ENCODE data around the gene MEIKIN.
A peak's percentile ranks its signal among the peaks of the same experiment; 100 is the strongest.
"Not testable (repeated sequence)": the region's sequence is repeated elsewhere in the genome, so short reads cannot be mapped to it uniquely, and the experiment has no call there.

The MEIKIN gene

GRCh38 chr5:131902266-131902665 is 43.2 kb downstream of the MEIKIN start:
- not testable (repeated sequence) for DNase-seq (ENCODE audit: low read depth)

GRCh38 chr5:131899686-131900085 is 45.8 kb downstream of the MEIKIN start:
- peak; percentile 17 for DNase-seq (ENCODE audit: low read depth)

- DNase-seq (ENCODE audit: low read depth) = no peak
Observed at GRCh38 chr5:131883984-131884383, 61.5 kb downstream of the MEIKIN start.

- no peak for DNase-seq (ENCODE audit: low read depth)
Observed at GRCh38 chr5:131879705-131880104, 65.8 kb downstream of the MEIKIN start.

GRCh38 chr5:131877873-131878272 is 67.6 kb downstream of the MEIKIN start:
- no peak for DNase-seq (ENCODE audit: low read depth)

GRCh38 chr5:131871251-131871650 is 74.2 kb downstream of the MEIKIN start:
- not testable (repeated sequence) for DNase-seq (ENCODE audit: low read depth)

- no peak for DNase-seq (ENCODE audit: low read depth)
Observed at GRCh38 chr5:131867524-131867923, 77.9 kb downstream of the MEIKIN start.

- no peak for DNase-seq (ENCODE audit: low read depth)
Observed at GRCh38 chr5:131863700-131864099, 81.8 kb downstream of the MEIKIN start.

- no peak for DNase-seq (ENCODE audit: low read depth)
Observed at GRCh38 chr5:131857388-131857787, 88.1 kb downstream of the MEIKIN start.

- no peak for DNase-seq (ENCODE audit: low read depth)
Observed at GRCh38 chr5:131855452-131855851, 90.0 kb downstream of the MEIKIN start.

GRCh38 chr5:131854134-131854533 is 91.3 kb downstream of the MEIKIN start:
- peak; percentile 60 for DNase-seq (ENCODE audit: low read depth)

- DNase-seq (ENCODE audit: low read depth) = no peak
Observed at GRCh38 chr5:131848662-131849061, 96.8 kb downstream of the MEIKIN start.

- DNase-seq (ENCODE audit: low read depth) = peak; percentile 3
Observed at GRCh38 chr5:131846536-131846935, 98.9 kb downstream of the MEIKIN start.

- DNase-seq (ENCODE audit: low read depth) = no peak
Observed at GRCh38 chr5:131845828-131846227, 99.6 kb downstream of the MEIKIN start.

GRCh38 chr5:131842971-131843370 is 102.5 kb downstream of the MEIKIN start:
- DNase-seq (ENCODE audit: low read depth) = not testable (repeated sequence)

GRCh38 chr5:131832702-131833101 is 112.8 kb downstream of the MEIKIN start:
- not testable (repeated sequence) for DNase-seq (ENCODE audit: low read depth)

GRCh38 chr5:131825404-131826013 is 120.0 kb downstream of the MEIKIN start:
- no peak for DNase-seq (ENCODE audit: low read depth)

GRCh38 chr5:131824631-131825030 is 120.8 kb downstream of the MEIKIN start:
- no peak for DNase-seq (ENCODE audit: low read depth)

GRCh38 chr5:131821221-131821620 is 124.2 kb downstream of the MEIKIN start:
- peak; percentile 41 for DNase-seq (ENCODE audit: low read depth)

- no peak for DNase-seq (ENCODE audit: low read depth)
Observed at GRCh38 chr5:131818001-131818724, 127.3 kb downstream of the MEIKIN start.

- peak; percentile 86 for DNase-seq (ENCODE audit: low read depth)
Observed at GRCh38 chr5:131814990-131815389, 130.5 kb downstream of the MEIKIN start.

GRCh38 chr5:131812371-131813160 is 132.9 kb downstream of the MEIKIN start:
- DNase-seq (ENCODE audit: low read depth) = no peak

Measured in iris pigment epithelial cell (primary cell).